HepG2 (cell line): ENCODE data around the gene NT5M. TPM values are rescaled to one million over a fixed set of nuclear protein-coding genes. Genes with fewer than 3 reads are reported as not detected.
A peak's percentile ranks its signal among the peaks of the same experiment; 100 is the strongest.

Experiments
- ARNT2 ChIP-seq: sonication (generic); formaldehyde crosslinking; IDR thresholded peaks from 2 replicates; pipeline ENCODE4 v1.8.0; 2022; ENCODE audit warnings: mild to moderate bottlenecking, low read depth, missing genetic modification reagents, moderate library complexity
- ATF2 ChIP-seq: sonication (generic); formaldehyde crosslinking; IDR thresholded peaks from 2 replicates; pipeline ENCODE4 v1.4.0; 2020; ENCODE audit warnings: missing genetic modification reagents
- BCL6 ChIP-seq: IDR thresholded peaks from 2 replicates; pipeline ENCODE4 v1.6.1; 2016; ENCODE audit warnings: missing genetic modification reagents, missing compliant biosample characterization
- CBX5 ChIP-seq: sonication (generic); formaldehyde crosslinking; IDR thresholded peaks from 2 replicates; pipeline ENCODE4 v1.4.0; 2020; ENCODE audit warnings: missing genetic modification reagents, borderline replicate concordance
- CTCF ChIP-seq: sonication (generic); formaldehyde crosslinking; IDR thresholded peaks from 2 replicates; pipeline ENCODE4 v1.5.0; 2020; ENCODE audit warnings: mild to moderate bottlenecking, missing genetic modification reagents, moderate library complexity
- E2F5 ChIP-seq: sonication (generic); formaldehyde crosslinking; conservative IDR thresholded peaks from 2 replicates; pipeline ENCODE4 v1.4.0; 2020; ENCODE audit warnings: missing genetic modification reagents
- HDAC1 ChIP-seq: sonication (generic); formaldehyde crosslinking; IDR thresholded peaks from 2 replicates; pipeline ENCODE4 v1.5.1; 2020; ENCODE audit warnings: mild to moderate bottlenecking, missing genetic modification reagents
- HMGXB4 ChIP-seq, 2 experiments: sonication (generic) in 1 of 2; formaldehyde crosslinking in 1 of 2; IDR thresholded peaks; 2 replicates each; pipeline versions ENCODE4 v1.4.0 to v1.6.1; 2018 to 2020; ENCODE audit warnings: missing genetic modification reagents in 2 of 2, borderline replicate concordance in 1 of 2, low read depth in 1 of 2, mild to moderate bottlenecking in 1 of 2, missing biosample characterization in 1 of 2
- MIER2 ChIP-seq: IDR thresholded peaks from 2 replicates; pipeline ENCODE4 v1.6.1; 2016; ENCODE audit warnings: missing biosample characterization, missing genetic modification reagents
- PREB ChIP-seq: sonication (generic); formaldehyde crosslinking; IDR thresholded peaks from 2 replicates; pipeline ENCODE4 v1.4.0; 2020; ENCODE audit warnings: missing genetic modification reagents
- PTBP1 ChIP-seq: fragments of 200-400 bp; formaldehyde crosslinking; IDR thresholded peaks from 2 replicates; pipeline ENCODE4 v1.6.1; 2018; ENCODE audit warnings: low read length, low read depth; ENCODE audit not compliant: poor library complexity, severe bottlenecking
- SRY ChIP-seq: sonication (generic); formaldehyde crosslinking; IDR thresholded peaks from 2 replicates; pipeline ENCODE4 v1.8.0; 2022; ENCODE audit warnings: mild to moderate bottlenecking, missing genetic modification reagents
- SYNCRIP ChIP-seq: fragments of 200-400 bp; formaldehyde crosslinking; IDR thresholded peaks from 2 replicates; pipeline ENCODE4 v1.6.1; 2018; ENCODE audit warnings: mild to moderate bottlenecking, low read depth, low read length; ENCODE audit not compliant: insufficient read depth
- YY1 ChIP-seq: IDR thresholded peaks from 2 replicates; pipeline ENCODE4 v1.6.1; 2011; ENCODE audit warnings: low read length, low read depth, moderate library complexity, mild to moderate bottlenecking; ENCODE audit not compliant: insufficient read depth, insufficient replicate concordance
- ZFX ChIP-seq: sonication (generic); formaldehyde crosslinking; IDR thresholded peaks from 2 replicates; pipeline ENCODE4 v1.4.0; 2020; ENCODE audit warnings: mild to moderate bottlenecking, low read depth, missing genetic modification reagents, moderate library complexity
- ZGPAT ChIP-seq: IDR thresholded peaks from 2 replicates; pipeline ENCODE4 v1.6.1; 2016; ENCODE audit warnings: mild to moderate bottlenecking
- ZNF557 ChIP-seq: sonication (generic); formaldehyde crosslinking; IDR thresholded peaks from 2 replicates; pipeline ENCODE4 v1.4.0; 2020; ENCODE audit warnings: missing genetic modification reagents
- ZNF724P ChIP-seq: sonication (generic); formaldehyde crosslinking; IDR thresholded peaks from 2 replicates; pipeline ENCODE4 v1.8.0; 2022; ENCODE audit warnings: missing genetic modification reagents, borderline replicate concordance
- ZNF737 ChIP-seq: sonication (generic); formaldehyde crosslinking; IDR thresholded peaks from 2 replicates; pipeline ENCODE4 v1.5.0; 2020; ENCODE audit warnings: missing genetic modification reagents, mild to moderate bottlenecking, borderline replicate concordance
- polyA plus RNA-seq, 8 experiments: library from polyadenylated mRNA; depleted of rRNA in 3 of 8; stranded (reverse) in 7 of 8; unstranded in 1 of 8; fragments of >200 nt; fragmentation: Illumina TruSeq in 4 of 8; extraction: Trizol in 4 of 8; gene quantifications; 2 replicates each; pipeline versions ENCODE4 v1.2.1 to v1.2.3, GENCODE V29; 2011 to 2016; ENCODE audit warnings: low read depth in 4 of 8, missing spikeins in 1 of 8, mixed read lengths in 1 of 8; ENCODE audit not compliant: insufficient read depth in 1 of 8
- total RNA-seq, 5 experiments: library from RNA; depleted of rRNA; stranded (reverse); fragments of >200 nt; fragmentation: Illumina TruSeq; extraction: Trizol; gene quantifications; 2 replicates each; pipeline ENCODE4 v1.2.3, GENCODE V29; 2016; ENCODE audit warnings: low read depth in 1 of 5

The NT5M gene
- total and polyA plus RNA-seq, 2 of the 13 experiments (the other 11 are each of a cell fraction or from before 2014, with no cell fraction given) = 0.55 to 0.78 TPM

GRCh38 chr17:17344507-17345293 is 41.5 kb downstream of the NT5M start (continued):
- TF ChIP-seq E2F5 (no peak), ZNF557 (CRISPR knock-in tag) (no peak), ZNF724P (CRISPR knock-in tag) (no peak), ZFX (0 out of 2 replicates have a peak, but pooled peaks have one; percentile 42), MIER2 (CRISPR knock-in tag) (peak; percentile 4; the same call in 1 of the 2 replicates), SRY (CRISPR knock-in tag) (no peak), HDAC1 (peak; percentile 56; the same call in 1 of the 2 replicates), SYNCRIP (no peak), BCL6 (peak; percentile 21; the same call in 1 of the 2 replicates), CTCF (CRISPR knock-in tag) (no peak), YY1 (no peak), ATF2 (peak; percentile 20; the same call in 1 of the 2 replicates), HMGXB4 (CRISPR knock-in tag; IDR thresholded peaks at IDR 0.05; ENCODE audit: borderline replicate concordance in 1 of 2, low read depth in 1 of 2) (0 out of 4 replicates have a peak, but pooled peaks of 1 of the 2 experiments have one; percentile 42), ZNF737 (CRISPR knock-in tag) (no peak), ZGPAT (CRISPR knock-in tag) (peak; percentile 75), CBX5 (CRISPR knock-in tag) (peak; percentile 20; the same call in 1 of the 2 replicates), PTBP1 (no peak), PREB (no peak), ARNT2 (CRISPR knock-in tag) (no peak)
